GM23338 (cell line): ENCODE measurements around the gene TNMD. TPM values are rescaled to one million over a fixed set of nuclear protein-coding genes. Genes with fewer than 3 reads are reported as not detected.

Experiments
- ATAC-seq: fragments of 200-7000 bp; cut with Tn5 transposase; 3 replicates; pipeline ENCODE4 v1.9.1; 2020
- DNase-seq: peaks from one replicate; pipeline ENCODE4 v3.0.0-alpha.2; 2015; ENCODE audit warnings: low spot score
- H2AFZ ChIP-seq: fragments of 200-600 bp; sonication (generic); 2 replicates; pipeline ENCODE4 v1.8.0; 2016; ENCODE audit warnings: antibody characterized with exemption, mild to moderate bottlenecking, moderate library complexity
- H3F3A ChIP-seq: fragments of 200-600 bp; sonication (generic); replicated peaks from 2 replicates; pipeline ENCODE4 v1.8.0; 2017; ENCODE audit warnings: antibody characterized with exemption, mixed run types, low read depth
- H3K27ac ChIP-seq: fragments of 200-600 bp; sonication (generic); 2 replicates; pipeline ENCODE4 v1.6.1; 2016; ENCODE audit warnings: low read depth
- H3K27me3 ChIP-seq: fragments of 200-600 bp; sonication (generic); 2 replicates; pipeline ENCODE4 v1.8.0; 2016; ENCODE audit warnings: mild to moderate bottlenecking, mixed run types, moderate library complexity; ENCODE audit not compliant: insufficient read depth
- H3K36me3 ChIP-seq: fragments of 200-600 bp; sonication (generic); 2 replicates; pipeline ENCODE4 v1.8.0; 2016; ENCODE audit warnings: mild to moderate bottlenecking; ENCODE audit not compliant: insufficient read depth
- H3K4me1 ChIP-seq: fragments of 200-600 bp; sonication (generic); 2 replicates; pipeline ENCODE4 v1.8.0; 2016; ENCODE audit warnings: mild to moderate bottlenecking, moderate library complexity; ENCODE audit not compliant: insufficient read depth
- H3K4me2 ChIP-seq: fragments of 200-600 bp; sonication (generic); 2 replicates; pipeline ENCODE4 v1.7.1; 2017; ENCODE audit warnings: mixed run types
- H3K4me3 ChIP-seq: fragments of 200-600 bp; sonication (generic); 2 replicates; pipeline ENCODE4 v1.6.1; 2016; ENCODE audit warnings: mixed run types
- H3K79me2 ChIP-seq: fragments of 200-600 bp; sonication (generic); replicated peaks from 2 replicates; pipeline ENCODE4 v1.8.0; 2017; ENCODE audit warnings: mild to moderate bottlenecking; ENCODE audit not compliant: insufficient read depth
- H3K9me2 ChIP-seq: fragments of 200-600 bp; sonication (generic); 2 replicates; pipeline ENCODE4 v1.8.0; 2017; ENCODE audit not compliant: insufficient read depth
- H4K20me1 ChIP-seq: fragments of 200-600 bp; sonication (generic); replicated peaks from 2 replicates; pipeline ENCODE4 v1.8.0; 2017; ENCODE audit warnings: mild to moderate bottlenecking; ENCODE audit not compliant: insufficient read depth
- H3K27ac Mint-ChIP-seq: 2 replicates; pipeline ENCODE4 v1.8.0; 2020; ENCODE audit warnings: inconsistent platforms, mild to moderate bottlenecking, moderate library complexity, mixed read lengths
- H3K27me3 Mint-ChIP-seq: 3 replicates; pipeline ENCODE4 v1.8.0; 2022; ENCODE audit warnings: low read depth, mild to moderate bottlenecking, moderate library complexity, mixed read lengths, inconsistent platforms; ENCODE audit not compliant: insufficient read depth, poor library complexity
- H3K36me3 Mint-ChIP-seq: 3 replicates; pipeline ENCODE4 v1.8.0; 2021; ENCODE audit warnings: low read depth, mild to moderate bottlenecking, inconsistent platforms, moderate library complexity, mixed read lengths
- H3K4me1 Mint-ChIP-seq: 3 replicates; pipeline ENCODE4 v1.8.0; 2020; ENCODE audit warnings: mild to moderate bottlenecking, inconsistent platforms, mixed read lengths
- H3K4me3 Mint-ChIP-seq: 3 replicates; pipeline ENCODE4 v1.8.0; 2021; ENCODE audit warnings: moderate library complexity, mild to moderate bottlenecking, inconsistent platforms, mixed read lengths
- H3K9me3 Mint-ChIP-seq: 3 replicates; pipeline ENCODE4 v1.8.0; 2020; ENCODE audit warnings: moderate library complexity, mild to moderate bottlenecking, inconsistent platforms, mixed read lengths
- EZH2 ChIP-seq: fragments of 200-600 bp; sonication (generic); IDR thresholded peaks from one replicate; pipeline ENCODE4 v1.8.0; 2017; ENCODE audit warnings: antibody characterized with exemption, mild to moderate bottlenecking, low read depth; ENCODE audit not compliant: unreplicated experiment
- EZH2phosphoT487 ChIP-seq: fragments of 200-600 bp; sonication (generic); IDR thresholded peaks from one replicate; pipeline ENCODE4 v1.8.1; 2018; ENCODE audit warnings: antibody characterized with exemption; ENCODE audit not compliant: unreplicated experiment
- JUNB ChIP-seq: IDR thresholded peaks from one replicate; pipeline ENCODE4 v1.6.1; 2016; ENCODE audit warnings: antibody characterized with exemption; ENCODE audit not compliant: unreplicated experiment
- NANOG ChIP-seq: IDR thresholded peaks from 2 replicates; pipeline ENCODE4 v1.6.1; 2016; ENCODE audit warnings: antibody characterized with exemption, borderline replicate concordance
- POLR2AphosphoS5 ChIP-seq: IDR thresholded peaks from 2 replicates; pipeline ENCODE4 v1.6.1; 2016; ENCODE audit warnings: antibody characterized with exemption, low read depth
- STAT1 ChIP-seq: IDR thresholded peaks from one replicate; pipeline ENCODE4 v1.6.1; 2016; ENCODE audit warnings: antibody characterized with exemption; ENCODE audit not compliant: unreplicated experiment
- ZNF331 ChIP-seq: fragments of 250-450 bp; sonication (Bioruptor Pico); IDR thresholded peaks from 2 replicates; pipeline ENCODE4 v1.5.0; 2020; ENCODE audit warnings: low read depth, mild to moderate bottlenecking, moderate library complexity
- polyA plus RNA-seq: library from polyadenylated mRNA; unstranded; fragments of >200 nt; fragmentation: Nextera tagmentation; extraction: Ambion mirVana; gene quantifications from 2 replicates; pipeline ENCODE4 v1.2.1, GENCODE V29; 2016
- total RNA-seq: library from RNA; depleted of rRNA; stranded (reverse); fragments of >200 nt; shearing (Covaris generic); gene quantifications from 2 replicates; pipeline ENCODE4 v1.2.3, GENCODE V29; 2014
- TF ChIP-seq, protein P1 (sequence below): IDR thresholded peaks from one replicate; pipeline ENCODE4 v1.6.1; 2018; ENCODE audit warnings: antibody characterized with exemption; ENCODE audit not compliant: unreplicated experiment
- TF ChIP-seq, protein P2 (sequence below), 2 experiments: fragments of 200-600 bp in 1 of 2; sonication (generic) in 1 of 2; conservative IDR thresholded peaks; 2 replicates each; pipeline versions ENCODE4 v1.5.1 to v1.6.1; 2016 to 2017; ENCODE audit warnings: antibody characterized with exemption in 2 of 2, low read depth in 2 of 2, mild to moderate bottlenecking in 2 of 2, moderate library complexity in 1 of 2
- TF ChIP-seq, protein P3 (sequence below): IDR thresholded peaks from 2 replicates; pipeline ENCODE4 v1.6.1; 2016; ENCODE audit warnings: antibody characterized with exemption

TNMD gene
- total and polyA plus RNA-seq, 2 experiments from 2014 or later = 4.4 to 4.8 TPM

DNA sequence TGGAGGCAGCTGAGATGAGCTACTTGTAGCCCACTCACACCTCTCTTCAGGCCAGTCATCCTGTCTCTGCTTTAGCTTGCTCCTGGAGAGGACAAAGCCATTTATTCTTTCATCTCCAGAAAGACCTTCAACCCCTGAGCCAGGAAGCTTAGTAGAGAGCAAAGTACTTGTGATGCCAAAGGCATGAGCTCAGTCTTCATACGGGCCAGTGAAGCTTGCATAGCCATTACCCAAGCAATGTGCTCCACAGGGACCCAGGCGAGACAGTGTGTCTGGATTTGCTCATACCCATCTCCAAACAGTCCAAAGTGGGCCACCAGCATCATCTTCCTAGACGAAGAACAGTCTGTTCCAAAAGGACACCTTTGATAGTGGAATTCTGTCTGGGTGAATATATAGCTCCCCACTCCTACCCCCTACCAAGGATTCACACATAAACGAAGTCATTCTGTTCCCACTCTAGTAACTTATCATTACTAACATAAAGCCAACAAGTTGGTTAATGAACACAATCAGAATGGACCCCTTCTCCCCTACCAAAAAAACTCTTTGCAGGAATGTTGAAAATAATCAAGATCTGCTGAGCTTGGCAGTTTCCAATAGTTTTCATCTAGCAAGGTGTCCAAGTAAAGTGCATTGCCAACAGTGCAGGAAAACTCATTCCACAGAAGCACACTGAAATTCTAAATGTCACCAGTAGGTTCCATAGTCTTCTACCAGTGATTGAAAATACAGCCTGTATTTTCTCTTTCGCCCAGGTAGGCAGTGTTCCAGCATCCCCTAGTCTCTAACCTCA is 6.7 kb downstream of the TNMD start:
- H3K36me3 Mint-ChIP-seq = no peaks in the 10 kb centered on the region
- no peak overlapping the region for H3K27ac Mint-ChIP-seq
- Histone ChIP-seq H3K36me3 (no peaks in the 10 kb centered on the region), H2AFZ (no peak overlapping the region), H3F3A (no peaks in the 10 kb centered on the region), H3K79me2 (no peaks in the 10 kb centered on the region), H3K9me2 (no peaks in the 10 kb centered on the region), H3K27me3 (no peaks in the 10 kb centered on the region), H3K4me3 (no peak overlapping the region), H3K4me1 (peaks cover 36% of the 10 kb centered on the region), H3K4me2 (no peak overlapping the region), H4K20me1 (no peaks in the 10 kb centered on the region), H3K27ac (no peak overlapping the region)
- ATAC-seq (no peak), DNase-seq (no peak)
- peaks cover 5% of the 10 kb centered on the region for H3K27me3 Mint-ChIP-seq
- H3K9me3 Mint-ChIP-seq = no peaks in the 10 kb centered on the region
- peaks cover 26% of the 10 kb centered on the region for H3K4me1 Mint-ChIP-seq
- no peak overlapping the region for H3K4me3 Mint-ChIP-seq
- no peak for TF ChIP-seq NANOG
- no peak for TF ChIP-seq EZH2phosphoT487
- TF ChIP-seq STAT1 = no peak
- TF ChIP-seq, protein P1, sequence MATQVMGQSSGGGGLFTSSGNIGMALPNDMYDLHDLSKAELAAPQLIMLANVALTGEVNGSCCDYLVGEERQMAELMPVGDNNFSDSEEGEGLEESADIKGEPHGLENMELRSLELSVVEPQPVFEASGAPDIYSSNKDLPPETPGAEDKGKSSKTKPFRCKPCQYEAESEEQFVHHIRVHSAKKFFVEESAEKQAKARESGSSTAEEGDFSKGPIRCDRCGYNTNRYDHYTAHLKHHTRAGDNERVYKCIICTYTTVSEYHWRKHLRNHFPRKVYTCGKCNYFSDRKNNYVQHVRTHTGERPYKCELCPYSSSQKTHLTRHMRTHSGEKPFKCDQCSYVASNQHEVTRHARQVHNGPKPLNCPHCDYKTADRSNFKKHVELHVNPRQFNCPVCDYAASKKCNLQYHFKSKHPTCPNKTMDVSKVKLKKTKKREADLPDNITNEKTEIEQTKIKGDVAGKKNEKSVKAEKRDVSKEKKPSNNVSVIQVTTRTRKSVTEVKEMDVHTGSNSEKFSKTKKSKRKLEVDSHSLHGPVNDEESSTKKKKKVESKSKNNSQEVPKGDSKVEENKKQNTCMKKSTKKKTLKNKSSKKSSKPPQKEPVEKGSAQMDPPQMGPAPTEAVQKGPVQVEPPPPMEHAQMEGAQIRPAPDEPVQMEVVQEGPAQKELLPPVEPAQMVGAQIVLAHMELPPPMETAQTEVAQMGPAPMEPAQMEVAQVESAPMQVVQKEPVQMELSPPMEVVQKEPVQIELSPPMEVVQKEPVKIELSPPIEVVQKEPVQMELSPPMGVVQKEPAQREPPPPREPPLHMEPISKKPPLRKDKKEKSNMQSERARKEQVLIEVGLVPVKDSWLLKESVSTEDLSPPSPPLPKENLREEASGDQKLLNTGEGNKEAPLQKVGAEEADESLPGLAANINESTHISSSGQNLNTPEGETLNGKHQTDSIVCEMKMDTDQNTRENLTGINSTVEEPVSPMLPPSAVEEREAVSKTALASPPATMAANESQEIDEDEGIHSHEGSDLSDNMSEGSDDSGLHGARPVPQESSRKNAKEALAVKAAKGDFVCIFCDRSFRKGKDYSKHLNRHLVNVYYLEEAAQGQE = no peak
- TF ChIP-seq, protein P2, sequence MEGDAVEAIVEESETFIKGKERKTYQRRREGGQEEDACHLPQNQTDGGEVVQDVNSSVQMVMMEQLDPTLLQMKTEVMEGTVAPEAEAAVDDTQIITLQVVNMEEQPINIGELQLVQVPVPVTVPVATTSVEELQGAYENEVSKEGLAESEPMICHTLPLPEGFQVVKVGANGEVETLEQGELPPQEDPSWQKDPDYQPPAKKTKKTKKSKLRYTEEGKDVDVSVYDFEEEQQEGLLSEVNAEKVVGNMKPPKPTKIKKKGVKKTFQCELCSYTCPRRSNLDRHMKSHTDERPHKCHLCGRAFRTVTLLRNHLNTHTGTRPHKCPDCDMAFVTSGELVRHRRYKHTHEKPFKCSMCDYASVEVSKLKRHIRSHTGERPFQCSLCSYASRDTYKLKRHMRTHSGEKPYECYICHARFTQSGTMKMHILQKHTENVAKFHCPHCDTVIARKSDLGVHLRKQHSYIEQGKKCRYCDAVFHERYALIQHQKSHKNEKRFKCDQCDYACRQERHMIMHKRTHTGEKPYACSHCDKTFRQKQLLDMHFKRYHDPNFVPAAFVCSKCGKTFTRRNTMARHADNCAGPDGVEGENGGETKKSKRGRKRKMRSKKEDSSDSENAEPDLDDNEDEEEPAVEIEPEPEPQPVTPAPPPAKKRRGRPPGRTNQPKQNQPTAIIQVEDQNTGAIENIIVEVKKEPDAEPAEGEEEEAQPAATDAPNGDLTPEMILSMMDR (conservative IDR thresholded peaks at IDR 0.05; ENCODE audit: low read depth in 2 of 2) = no peak
- no peak for TF ChIP-seq EZH2
- TF ChIP-seq ZNF331 = no peak
- TF ChIP-seq, protein P3, sequence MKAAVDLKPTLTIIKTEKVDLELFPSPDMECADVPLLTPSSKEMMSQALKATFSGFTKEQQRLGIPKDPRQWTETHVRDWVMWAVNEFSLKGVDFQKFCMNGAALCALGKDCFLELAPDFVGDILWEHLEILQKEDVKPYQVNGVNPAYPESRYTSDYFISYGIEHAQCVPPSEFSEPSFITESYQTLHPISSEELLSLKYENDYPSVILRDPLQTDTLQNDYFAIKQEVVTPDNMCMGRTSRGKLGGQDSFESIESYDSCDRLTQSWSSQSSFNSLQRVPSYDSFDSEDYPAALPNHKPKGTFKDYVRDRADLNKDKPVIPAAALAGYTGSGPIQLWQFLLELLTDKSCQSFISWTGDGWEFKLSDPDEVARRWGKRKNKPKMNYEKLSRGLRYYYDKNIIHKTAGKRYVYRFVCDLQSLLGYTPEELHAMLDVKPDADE = no peak
- no peak for TF ChIP-seq POLR2AphosphoS5
- TF ChIP-seq JUNB = no peak
